LNCAP (cell line): ENCODE results near the gene PSG11.
"Not testable (repeated sequence)": the region's sequence is repeated elsewhere in the genome, so short reads cannot be mapped to it uniquely, and the experiment has no call there.

Experiments used
- CTCF ChIP-seq: fragments of 450-650 bp; IDR thresholded peaks from 2 replicates; pipeline ENCODE4 v1.5.1; 2017; ENCODE audit warnings: mild to moderate bottlenecking

The PSG11 gene

DNA sequence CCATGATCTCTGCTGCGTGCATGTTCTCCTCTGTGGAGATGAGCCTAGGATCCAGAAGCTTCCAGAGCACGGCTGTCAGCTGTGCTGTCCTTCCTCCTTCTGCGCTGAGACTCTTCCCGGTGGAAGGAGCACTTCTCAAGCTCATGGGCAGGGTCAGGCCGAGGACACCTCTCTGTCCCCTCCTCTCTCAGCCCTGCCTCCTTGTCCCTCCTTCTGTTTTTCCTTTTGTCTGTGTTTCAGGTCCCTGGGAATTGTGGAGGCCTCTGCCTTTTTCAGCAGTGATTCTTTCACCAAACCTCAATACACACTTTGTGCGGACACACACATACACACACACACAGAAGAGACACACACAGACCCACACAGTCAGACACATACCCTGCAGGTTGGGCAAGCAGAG, at the start of gene PSG11:
PSG11 (minus strand) TSS at position 101 of the 400 bp plus-strand sequence; CDS start at position 4, 97 bp downstream.
- not testable (repeated sequence) for TF ChIP-seq CTCF

- TF ChIP-seq CTCF = no peak
Observed at GRCh38 chr19:43028866-43029265, 2.6 kb upstream of the PSG11 start.

- TF ChIP-seq CTCF = no peak
Observed at GRCh38 chr19:42989851-42990250, 36.4 kb downstream of the PSG11 start.

DNA sequence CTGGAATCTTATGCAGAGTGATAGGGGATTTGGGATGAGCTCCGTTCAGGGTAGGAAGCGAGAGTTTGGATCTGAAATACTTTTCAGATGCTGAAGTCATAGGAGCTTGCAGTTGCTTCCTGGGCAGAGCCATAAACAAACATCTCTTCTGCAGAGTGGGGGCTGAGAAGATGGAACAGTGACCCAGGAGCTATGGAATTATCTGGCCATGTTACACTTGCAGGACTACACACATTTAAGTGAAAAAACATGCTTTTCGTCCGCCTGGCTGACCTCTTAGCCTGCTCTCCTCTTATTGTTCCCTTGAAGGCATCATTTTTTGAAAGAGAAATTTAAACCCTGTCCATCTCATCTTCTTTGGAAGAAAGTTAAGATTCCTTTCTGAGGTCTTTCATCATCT, 40.7 kb downstream of the PSG11 start:
- TF ChIP-seq CTCF = no peak

- TF ChIP-seq CTCF = no peak
Observed at GRCh38 chr19:42965176-42965575, 61.1 kb downstream of the PSG11 start.

GRCh38 chr19:42961119-42961518, 65.2 kb downstream of the PSG11 start:
- no peak for TF ChIP-seq CTCF
